Left cardiac atrium (tissue), 4 donors: ENCODE measurements around the gene VSIG4. TPM values are rescaled to one million over a fixed set of nuclear protein-coding genes. Genes with fewer than 3 reads are reported as not detected.

Experiments used
- ATAC-seq, 2 donors: fragments of 200-7000 bp; cut with Tn5 transposase; one replicate each; pipeline ENCODE4 v1.9.1; 2020; ENCODE audit warnings: mild to moderate bottlenecking in 2 of 2, moderate library complexity in 2 of 2
- DNase-seq: peaks from one replicate; pipeline ENCODE4 v3.0.0-alpha.2; 2020
- intact Hi-C, 2 donors: fragments of 100-400 bp; cut with DNase I; formaldehyde crosslinking; loops; one replicate each; pipeline versions ENCODE4 v1.14.1 to v1.15.1; 2022 to 2023
- total RNA-seq, 2 donors: library from RNA; stranded (reverse); fragmentation: NEBNext Ultra II Directional; extraction: Animal tissue kit (Norgen Biotek cat#: 25700); gene quantifications; one replicate each; pipeline ENCODE4 v1.2.1, GENCODE V29; 2021
- donor health status: DM: no; HTN: yes; CAD: no.
- donor health status: DM: no; HTN: yes; CAD: no; lungs with severe emphysema.
- donor health status: DM: yes; HTN: yes; CAD: no.
- donor health status: Dilated cardiomyopathy.

The VSIG4 gene
- total RNA-seq, 2 donors from 2014 or later = 76.3 to 182 TPM

DNA sequence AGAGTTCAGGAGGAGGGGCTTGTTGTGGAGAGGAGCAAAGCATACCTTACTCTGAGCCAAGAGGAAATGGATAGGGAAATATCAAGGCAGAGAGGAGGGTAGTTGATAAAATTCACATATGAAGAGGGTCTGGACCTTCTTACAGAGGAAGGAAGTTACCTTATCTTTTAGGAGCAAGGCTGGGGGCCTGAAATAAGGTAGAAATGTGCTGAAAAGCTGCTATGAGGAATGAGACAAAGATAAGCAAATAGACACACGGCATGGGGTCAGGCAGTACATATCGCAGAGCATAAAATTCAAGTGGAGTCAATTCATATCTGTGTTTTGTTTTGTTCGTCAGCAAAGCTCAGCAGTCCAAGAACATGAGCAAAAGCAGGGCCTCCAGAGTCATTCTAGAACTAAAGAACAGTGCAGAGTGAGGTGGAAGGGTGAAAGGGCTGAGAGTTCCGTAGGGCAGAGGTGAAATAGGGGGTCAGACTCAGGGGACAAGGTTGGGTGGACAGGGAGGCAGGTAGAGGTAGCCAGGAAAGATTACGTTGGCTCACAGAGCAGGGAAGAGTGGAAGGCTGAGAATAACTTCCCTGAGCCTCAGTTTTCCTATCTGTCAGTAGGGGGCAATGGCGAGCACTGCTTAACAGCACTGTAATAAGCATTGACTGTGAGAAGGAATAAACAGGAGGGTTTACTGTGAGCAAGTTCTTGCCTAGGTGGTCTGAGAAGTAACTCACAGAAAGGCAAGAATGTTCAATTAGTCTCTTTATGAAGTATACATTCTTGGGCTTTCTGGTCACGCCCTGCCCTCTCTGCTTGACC, 9.2 kb downstream of the VSIG4 start:
- ATAC-seq = no peak
- intact Hi-C loops = no loop called here
- no peak for DNase-seq

DNA sequence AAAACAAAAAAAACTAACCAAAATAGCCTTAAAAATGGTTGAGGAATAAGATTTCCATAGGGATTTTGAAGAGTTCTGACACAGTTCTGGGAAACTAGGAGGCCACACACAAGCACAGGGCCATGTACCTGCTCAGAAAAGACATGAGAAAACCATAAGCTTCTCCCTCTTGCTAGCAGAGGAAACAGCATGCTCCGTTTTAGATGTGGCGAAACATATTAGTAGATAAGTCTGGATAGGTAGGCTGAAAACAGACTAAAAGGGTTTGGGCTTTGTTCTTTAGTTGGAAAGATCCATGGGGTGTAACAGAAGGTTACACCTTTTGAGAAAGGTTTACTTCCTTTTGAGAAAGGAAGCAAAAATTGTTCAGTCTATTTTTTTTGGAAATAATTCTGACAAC, 10.9 kb downstream of the VSIG4 start:
- ATAC-seq (no peak), DNase-seq (no peak)
- intact Hi-C loops = no loop called here

DNA sequence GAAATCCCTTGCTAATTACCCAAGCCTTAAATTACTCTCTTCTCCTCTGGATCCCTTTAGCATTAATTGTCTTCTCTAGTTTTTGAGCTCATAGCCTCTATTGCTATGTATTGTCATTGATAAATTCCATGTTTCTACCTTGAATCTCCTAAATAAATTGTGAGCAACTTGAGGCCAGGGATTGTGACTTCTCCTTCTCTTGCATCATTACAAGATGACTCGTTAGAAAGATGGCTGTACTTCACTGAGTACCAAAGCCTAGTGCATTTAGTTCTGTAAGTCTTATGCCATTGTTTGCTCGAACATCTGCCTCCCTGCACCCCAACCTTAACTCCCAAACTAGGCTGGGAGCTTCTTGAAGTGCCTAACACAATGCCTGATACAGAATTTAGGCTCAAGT, 15.3 kb downstream of the VSIG4 start:
- no peak for ATAC-seq
- intact Hi-C loops = no loop called here

DNA sequence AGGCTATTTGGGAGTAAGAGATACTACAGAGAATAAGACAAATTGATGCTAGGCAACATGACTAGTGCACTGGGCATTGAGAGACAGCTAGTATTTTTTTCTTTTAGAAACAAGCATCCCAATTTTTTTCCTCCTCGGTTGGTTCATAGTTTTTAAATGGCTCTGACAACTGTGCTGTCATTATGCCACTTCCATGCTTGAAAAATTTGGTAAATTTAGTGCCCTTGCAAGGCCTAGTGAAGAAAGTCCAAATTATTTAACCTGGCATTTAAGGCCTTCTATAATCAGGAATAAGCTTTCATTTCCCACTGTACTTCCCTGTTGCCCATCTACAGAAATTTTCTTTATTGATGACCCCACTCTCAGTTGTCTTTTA, 15.8 kb downstream of the VSIG4 start:
- no peak for ATAC-seq
- intact Hi-C loops = no loop called here
- no peak for DNase-seq

More for the DNA sequence above, 15.3 kb downstream of the VSIG4 start:
- DNase-seq = no peak

DNA sequence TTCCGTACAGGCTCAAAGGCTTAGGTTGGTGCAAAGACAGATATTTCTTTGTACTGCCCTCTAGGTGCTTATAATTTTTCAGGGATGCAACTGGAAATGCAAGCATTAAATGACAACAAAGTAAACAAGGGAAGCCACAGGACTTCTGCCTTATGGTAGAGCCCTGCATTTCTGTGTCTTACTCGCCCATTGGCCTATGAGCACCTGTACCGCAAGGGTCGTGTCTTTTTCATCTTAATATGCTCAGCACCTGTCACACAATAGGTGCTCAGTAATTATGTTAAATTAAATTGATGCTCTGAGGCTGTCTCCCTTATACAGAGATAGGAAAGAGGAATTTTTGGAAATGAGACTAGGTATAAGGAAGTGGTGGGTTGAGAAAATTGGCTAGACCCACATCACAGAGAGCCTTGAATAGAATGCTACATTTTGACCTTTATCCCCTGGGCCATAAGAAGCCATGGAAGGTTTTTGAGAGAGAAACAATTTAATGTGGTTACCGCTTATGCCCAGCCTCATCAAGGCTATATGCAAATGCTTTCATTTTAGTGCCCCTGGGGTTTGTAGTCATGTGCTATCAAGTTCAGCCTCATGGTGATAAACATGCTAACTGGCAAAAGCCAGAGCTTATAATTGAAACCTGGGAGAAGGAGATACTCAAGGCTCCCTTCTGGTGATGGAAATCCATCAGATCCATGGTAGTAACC, 16.3 kb downstream of the VSIG4 start:
- ATAC-seq (no peak), DNase-seq (no peak)
- intact Hi-C loops = no loop called here

DNA sequence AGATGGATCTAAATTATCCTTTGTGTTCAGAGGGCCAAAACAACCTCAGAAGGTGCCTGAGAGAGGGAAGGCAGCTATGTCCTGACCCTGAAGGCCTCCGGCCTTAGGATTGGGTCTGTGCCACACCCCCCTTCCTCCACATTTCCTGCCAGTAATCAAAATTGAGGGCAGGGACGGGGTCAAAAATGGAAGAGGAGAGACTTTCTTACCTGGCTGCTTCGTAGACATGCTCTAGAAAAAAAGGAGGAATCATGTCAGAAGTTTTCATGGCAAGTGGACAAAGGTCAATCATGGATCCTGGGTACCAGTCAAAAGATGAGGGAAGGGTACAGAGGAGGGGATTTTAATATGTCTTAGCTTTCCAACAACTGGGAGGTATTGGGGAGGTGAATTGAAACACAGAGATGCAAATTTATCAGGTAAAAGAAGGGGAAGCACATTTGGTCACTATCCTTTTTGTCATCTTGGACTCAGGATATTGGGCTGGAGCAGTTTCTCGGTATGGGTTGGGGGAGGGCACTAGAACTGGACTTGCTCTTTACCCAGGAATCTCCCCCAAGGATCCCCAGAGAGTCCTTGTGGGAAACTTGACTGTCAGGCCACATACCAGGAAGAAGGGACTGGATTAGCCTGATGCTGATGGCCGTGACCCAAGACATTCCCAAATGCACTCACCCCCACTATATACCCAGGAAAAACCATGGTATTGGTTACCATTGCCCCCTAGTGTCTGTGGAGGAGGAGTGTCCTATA, 17.1 kb downstream of the VSIG4 start:
- ATAC-seq (no peak), DNase-seq (no peak)
- intact Hi-C loops = no loop called here

DNA sequence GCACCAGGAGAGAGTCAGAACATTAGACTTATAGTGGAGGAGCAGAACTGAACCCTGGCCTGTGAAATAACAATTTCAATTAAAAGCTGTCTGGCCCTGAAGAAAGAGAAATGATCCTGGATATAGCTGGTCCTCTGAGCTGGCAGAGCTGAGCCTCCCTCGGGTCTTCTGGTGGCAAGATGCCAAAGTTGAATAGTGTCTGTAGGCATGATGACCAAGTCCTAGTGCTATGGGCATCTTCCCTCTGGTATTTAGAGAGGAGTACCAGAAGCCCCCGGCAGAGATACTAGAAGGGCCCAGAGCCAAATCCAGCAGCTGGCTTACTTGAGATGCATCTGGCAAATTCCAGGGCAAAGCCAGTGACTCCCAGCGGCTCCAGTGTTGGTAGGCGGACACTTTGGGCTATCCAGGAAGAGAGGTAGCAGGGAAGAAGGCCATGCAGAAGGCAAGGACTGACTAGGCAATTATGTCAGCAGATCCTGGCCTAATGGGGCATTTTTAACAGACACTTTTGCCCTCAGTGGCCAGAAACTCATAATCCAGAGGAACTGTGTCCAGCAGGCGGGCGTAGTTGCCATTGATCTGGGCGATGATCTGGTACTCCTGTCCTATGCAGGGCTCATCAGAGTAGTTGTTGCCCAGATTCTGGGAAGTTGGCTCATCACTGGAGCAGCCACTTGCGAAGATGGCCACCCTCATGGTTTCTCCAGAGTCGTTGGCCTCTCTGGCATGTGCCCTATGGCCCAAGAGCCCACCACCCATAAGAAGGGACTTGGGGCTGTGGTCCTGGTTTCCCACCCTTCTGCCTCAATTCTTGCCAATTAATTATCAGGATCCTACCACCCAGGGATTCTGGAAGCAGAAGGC, 17.9 kb downstream of the VSIG4 start:
- ATAC-seq (no peak), DNase-seq (no peak)
- intact Hi-C loops = no loop called here

DNA sequence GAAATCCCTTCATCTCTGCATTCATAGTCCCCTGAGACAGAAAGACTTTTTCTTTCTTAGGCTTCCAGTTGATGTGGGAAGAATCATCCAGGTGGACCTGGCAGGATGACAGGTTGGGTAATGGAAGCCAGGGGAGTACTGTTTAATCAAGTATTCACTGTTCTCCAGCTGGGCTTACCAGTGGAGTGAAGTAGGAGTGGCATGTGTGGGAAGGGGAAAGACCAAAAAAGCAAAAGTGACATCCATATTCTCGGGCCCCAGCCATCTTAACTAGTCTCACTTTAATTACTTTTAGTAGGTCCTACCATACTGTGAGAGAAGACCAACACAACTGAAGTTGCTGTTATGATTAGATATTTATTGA, 18.5 kb downstream of the VSIG4 start:
- ATAC-seq = no peak
- no peak for DNase-seq
- intact Hi-C loops = no loop called here

DNA sequence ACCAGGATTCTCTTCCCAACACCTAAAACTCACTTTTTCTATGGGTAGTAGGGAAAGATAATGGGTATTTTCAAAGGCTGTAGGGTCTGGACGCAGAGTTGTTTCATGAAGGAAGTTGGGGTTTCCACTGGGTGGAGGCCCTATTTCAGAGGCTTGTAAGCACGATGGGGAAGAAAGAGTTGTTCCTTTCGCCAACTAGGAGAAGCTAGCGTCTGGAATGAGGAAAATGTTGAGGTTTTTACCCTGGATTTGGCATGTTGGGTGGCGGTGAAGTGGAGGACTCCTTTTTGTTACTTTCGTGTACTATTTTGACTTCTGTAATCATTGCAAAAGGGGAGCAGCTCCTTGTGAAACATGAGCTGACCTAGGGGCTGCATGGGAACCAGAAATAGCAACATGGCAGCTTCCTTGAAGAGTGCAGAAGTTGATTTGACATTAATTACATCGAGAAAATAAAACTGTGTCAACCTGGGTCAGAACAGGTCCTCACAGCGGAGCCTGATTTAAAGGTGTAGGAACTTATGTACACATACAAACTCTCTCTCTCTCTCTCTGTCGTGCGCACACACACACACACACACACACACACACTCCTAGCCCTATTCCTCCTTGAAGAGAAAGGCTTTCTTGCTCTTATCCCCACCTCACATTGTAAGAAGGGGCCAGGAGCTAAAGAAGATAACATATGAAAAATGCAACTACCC, 19.1 kb downstream of the VSIG4 start:
- DNase-seq (no peak), ATAC-seq (no peak)
- intact Hi-C loops = no loop called here

DNA sequence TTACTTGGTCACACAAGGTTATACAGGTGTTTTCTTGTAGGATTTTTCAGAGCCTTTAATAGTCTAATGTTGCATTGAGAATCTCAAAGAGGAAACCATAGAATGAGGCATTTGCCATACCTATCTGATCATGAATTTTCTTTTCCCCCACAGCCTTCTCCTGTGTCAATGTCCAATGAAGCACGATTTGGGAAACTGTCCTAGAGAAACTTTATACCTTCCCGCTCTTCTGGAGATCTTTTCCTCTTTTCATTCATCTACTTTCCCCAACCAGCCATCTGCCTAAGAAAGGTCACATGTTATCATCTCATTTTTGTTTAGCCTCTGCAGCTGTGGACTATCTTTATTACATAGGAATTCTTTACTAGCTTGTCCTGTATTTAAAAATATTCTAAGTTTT, 19.9 kb downstream of the VSIG4 start:
- ATAC-seq (no peak), DNase-seq (no peak)
- intact Hi-C loops = no loop called here

DNA sequence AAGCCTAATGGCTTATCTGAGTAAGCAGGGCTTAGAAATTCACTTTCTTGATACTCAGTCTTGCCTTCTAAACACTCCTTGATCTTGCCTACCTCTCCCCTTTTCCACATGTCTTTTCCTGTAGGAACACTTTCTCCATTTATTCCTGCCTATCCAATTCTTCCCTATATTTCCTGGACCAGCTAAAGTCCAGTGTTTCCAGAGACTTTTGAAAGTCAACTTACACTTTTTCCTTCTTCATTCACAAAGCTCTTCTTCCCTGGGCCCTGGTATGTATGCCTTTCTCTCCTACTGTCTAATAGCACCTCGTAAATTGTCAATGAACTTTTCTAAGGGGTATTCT, 20.6 kb downstream of the VSIG4 start:
- intact Hi-C loops = no loop called here
- ATAC-seq = no peak
- no peak for DNase-seq

DNA sequence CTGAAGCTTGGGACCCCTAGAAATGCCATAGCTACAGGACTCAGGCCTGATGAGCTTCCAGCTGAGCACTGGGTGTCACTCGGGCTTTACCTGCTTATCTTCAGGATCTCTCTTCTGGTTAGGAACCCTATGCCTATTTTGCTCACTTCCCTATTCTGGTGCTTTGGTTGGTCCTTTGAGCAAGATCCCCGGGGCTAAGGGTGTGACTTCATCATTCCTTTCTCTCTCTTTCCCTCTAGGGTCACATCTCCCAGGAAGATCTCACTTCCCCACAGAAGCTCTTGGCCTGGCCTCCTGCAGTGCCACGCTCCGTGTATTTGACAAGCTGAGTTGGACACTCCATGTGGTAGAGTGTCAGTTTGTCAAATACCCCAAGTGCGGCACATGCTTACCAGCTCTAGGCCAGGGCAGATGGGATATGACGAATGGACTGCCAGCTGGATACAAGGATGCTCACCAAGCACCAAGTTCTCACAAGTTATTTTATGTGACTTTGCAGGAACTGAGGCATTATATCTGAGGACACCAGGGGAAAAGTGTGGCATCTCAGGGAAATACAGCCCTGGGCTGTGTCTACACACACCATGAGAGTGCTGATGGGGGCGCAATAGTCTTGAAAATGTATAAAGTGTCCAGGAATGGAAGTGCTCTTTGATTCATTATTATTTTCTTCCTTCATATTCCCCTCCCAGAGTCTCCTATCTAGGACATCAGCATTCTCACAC, 21.1 kb downstream of the VSIG4 start:
- ATAC-seq (no peak), DNase-seq (no peak)
- intact Hi-C loops = no loop called here

DNA sequence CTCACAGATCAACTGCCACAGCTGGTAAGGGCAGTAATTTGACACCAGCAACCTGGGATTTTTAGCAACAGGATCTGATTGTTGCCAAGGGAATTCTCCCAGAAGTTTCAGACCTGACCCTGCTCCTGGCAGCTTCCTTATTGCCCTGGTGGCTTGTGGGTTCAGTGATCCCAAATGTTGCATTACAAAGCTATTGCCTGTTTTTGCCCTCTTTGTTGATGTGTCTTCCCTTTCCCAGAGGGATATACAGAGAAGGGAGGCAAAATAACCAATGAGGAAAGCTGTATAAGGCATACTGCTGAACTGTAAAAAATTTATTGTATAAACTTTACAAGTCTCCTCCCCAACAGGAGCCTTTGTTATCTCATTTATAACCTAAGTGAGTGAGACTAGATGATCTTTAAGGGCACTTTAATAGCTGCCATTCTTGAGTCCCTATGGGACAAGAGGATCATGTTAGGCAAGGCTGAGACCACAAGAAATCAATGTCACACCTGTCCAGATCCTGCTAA, 22.2 kb downstream of the VSIG4 start:
- DNase-seq = no peak
- no peak for ATAC-seq
- intact Hi-C loops = no loop called here

DNA sequence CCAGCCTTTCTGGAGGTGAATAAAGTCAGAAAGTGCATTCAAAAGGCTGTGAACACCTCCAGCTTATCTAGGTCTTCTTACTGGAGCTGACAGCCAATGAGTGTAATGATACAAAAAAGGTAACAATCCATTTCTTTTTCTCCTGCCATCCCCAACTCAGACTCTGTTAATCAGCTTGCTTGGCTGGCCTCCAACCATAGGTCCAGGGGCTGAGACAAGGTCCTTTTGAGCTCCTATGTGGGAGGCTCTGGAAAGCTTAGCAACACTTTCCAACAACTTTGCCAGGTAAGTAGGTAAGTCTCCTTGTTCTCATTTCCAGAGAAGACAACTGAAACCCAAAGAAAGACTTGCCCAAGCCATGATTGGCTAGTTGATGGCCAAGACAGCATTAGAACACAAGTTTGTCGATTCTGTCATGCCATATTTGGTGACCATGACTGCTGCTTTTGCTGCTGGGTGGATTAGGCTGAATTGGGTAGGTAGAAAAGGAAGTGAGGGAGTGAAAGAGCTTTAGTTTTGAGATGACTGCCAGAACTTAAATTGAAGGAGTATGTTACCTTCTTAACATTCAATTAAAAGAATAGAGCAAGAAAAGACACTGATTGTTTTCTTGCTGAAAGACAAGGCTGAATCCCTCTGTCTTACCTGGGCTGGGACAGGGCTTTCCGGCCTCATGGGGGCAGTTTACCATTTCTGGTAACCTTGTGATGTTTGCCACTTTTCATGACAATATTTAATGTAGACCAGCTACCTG, 22.8 kb downstream of the VSIG4 start:
- no peak for ATAC-seq
- intact Hi-C loops = no loop called here
- no peak for DNase-seq

DNA sequence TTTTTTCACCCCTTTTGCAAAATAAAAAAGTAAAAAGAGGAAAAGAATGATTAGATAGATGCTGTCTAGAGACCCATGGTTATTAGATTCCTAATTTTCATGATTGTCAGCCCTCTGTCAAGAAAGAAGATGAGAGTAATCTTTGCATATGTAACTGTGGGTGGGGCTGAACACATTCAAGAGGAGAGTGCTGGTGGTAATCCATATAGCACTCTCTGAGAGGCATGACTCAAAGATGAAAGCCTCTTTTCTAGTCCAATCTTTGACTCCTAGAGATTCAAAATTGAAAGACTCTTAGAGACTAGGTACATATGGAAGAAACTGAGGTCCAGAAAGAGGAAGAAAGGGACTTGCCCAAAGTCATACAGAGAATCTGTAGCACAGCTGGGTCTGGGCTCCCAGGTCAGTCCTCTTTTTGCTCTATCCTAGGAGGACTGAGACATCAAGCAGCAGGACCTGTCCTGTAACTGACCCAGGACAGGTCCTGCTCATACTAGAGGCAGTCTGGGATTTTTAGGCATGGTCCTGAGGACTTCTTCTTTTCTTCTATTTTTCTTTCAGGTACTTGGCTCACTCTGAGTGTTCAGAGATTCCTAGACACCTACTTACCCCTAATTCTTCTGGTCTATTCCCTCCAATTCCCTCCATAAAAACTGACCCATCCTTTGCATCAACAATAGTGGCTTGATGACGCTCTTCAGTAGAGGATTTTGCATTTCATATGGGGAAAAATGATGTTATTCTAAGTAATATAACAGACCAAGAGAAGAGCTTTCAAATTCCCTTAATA, 23.8 kb downstream of the VSIG4 start:
- no peak for DNase-seq
- no peak for ATAC-seq
- intact Hi-C loops = no loop called here

DNA sequence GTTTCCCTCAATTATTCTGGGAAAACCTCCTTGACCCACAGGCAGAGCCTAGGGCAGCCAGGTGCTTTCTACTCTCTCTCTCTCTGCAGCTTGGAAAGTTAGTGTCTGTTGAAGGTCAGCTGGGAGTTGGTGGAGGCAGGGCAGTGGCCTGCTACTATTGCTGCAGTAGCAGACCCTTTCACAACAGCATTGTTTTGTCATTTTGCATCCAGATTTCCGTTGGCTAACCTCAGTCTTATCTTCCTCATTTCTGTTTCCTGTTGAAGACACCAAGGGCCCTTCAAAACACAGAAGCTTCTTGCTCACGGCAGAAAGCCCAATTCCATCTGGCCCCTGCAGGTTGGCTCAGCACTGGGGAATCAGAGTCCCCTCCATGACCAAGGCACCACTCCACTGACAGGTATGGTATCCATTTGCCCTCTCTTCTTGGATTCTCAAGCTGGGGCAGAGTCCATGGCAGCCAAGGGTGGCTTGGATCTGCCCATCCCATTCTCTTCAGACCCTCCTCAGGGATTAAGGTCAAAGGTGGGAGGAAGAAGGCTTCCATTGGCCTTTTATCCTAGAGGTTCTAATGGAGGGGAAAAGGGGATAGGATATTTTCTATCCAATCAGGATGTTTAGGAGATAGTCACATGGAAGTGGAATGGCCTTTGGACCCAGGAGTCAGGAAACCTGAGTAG, 24.6 kb downstream of the VSIG4 start:
- peak; percentile 64 to 75 for ATAC-seq
- intact Hi-C loops = no loop called here
- DNase-seq = no peak
